Stomach (tissue), 4 donors: ENCODE measurements around the gene NTHL1.

ENCODE experiments used
- CTCF ChIP-seq, 7 experiments: fragments of 450-650 bp in 4 of 7; fragments of 200-600 bp in 3 of 7; sonication (generic) in 3 of 7; IDR thresholded peaks; one replicate each; pipeline ENCODE4 v1.5.1; 2016 to 2019; ENCODE audit warnings: antibody characterized with exemption in 7 of 7, control low read depth in 2 of 7, mild to moderate bottlenecking in 1 of 7
- EP300 ChIP-seq: sonication (generic); formaldehyde crosslinking; IDR thresholded peaks from one replicate; pipeline ENCODE4 v1.6.1; 2017; ENCODE audit warnings: antibody characterized with exemption
- POLR2AphosphoS5 ChIP-seq, 3 donors: sonication (generic); formaldehyde crosslinking; IDR thresholded peaks; one replicate each; pipeline ENCODE4 v1.6.1; 2016; ENCODE audit warnings: antibody characterized with exemption in 3 of 3

- TF ChIP-seq CTCF (IDR thresholded peaks at IDR 0.05) (no peak), EP300 (no peak), POLR2AphosphoS5 (IDR thresholded peaks at IDR 0.05) (no peak)
These were observed 27.5 kb downstream of the NTHL1 start for GRCh38 chr16:2019921-2020831.
